GM12873 (cell line): ENCODE results near the gene NANOGP8.

Experiments used
- CTCF ChIP-seq: IDR thresholded peaks from 2 replicates; pipeline ENCODE4 v1.5.1; 2012; ENCODE audit warnings: low read depth, mild to moderate bottlenecking, moderate library complexity, low read length, control low read depth; ENCODE audit not compliant: insufficient read depth; ENCODE audit errors: missing control alignments

The NANOGP8 gene

DNA sequence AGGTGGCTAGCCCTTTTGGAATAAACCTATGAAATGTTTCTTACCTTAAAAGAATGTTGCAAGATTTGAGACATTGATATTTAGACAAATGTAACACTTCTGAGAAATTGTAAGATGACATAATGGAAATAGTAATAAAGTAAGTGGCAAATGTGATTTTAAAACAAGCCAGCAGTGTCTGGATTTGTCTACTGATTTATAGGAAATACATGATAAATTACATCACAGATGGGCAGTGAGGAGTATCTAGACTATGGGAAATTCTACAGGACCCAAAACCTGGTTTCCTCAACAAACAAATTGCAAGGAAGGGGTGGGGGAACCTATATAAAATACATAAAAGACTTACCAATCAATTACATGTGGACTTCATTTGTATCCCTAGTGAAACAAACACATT lies 37.1 kb downstream of the NANOGP8 start:
- TF ChIP-seq CTCF, result no peak

GRCh38 chr15:35047528-35047927 lies 37.6 kb downstream of the NANOGP8 start:
- TF ChIP-seq CTCF, result no peak

GRCh38 chr15:35043373-35044095 lies 41.6 kb downstream of the NANOGP8 start:
- no peak for TF ChIP-seq CTCF

- no peak for TF ChIP-seq CTCF
Measured at GRCh38 chr15:35040339-35041255, 44.5 kb downstream of the NANOGP8 start.

DNA sequence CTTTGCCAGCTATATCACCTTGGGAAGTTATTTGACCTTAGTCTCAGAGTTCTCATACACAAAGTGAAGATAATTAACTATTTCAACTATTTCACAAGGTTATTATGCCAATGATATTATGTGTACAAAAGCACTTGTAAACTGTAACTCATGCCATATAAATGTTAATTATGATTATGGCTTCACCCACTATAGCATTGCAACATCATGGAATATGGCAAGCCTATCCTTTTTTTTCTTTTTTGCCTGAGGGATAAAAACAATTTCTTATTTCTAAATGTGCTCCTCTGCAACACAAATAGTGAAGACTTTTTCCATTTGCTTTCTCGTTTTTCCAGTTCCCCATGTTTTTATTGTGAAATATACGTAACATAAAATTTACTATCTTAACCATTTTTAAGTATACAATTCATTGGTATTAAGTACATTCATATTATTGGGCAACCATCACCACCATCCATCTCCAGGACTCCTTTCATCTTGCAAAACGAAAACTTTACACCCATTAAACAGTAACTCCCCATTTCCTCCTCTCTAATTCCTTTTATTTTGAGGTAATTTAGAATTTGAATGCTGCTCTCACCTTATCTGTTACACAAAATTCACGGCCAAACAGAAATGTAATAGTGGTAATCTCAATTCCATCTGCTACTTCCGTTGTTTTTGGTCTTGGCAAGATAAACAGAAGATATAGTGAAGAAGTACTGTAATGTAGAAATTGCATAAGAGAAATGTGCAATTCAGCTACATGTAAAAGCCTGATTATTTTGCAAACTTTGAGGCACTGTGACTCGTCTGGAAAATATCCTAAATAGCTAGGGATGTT lies 46.3 kb downstream of the NANOGP8 start:
- no peak for TF ChIP-seq CTCF
